GM18511 (cell line): ENCODE data around the gene SPON2.

Experiments used
- ATAC-seq: cut with Tn5 transposase; IDR thresholded peaks from one replicate; pipeline ENCODE4 v1.9.1; 2021; ENCODE audit warnings: mild to moderate bottlenecking, moderate library complexity; ENCODE audit not compliant: unreplicated experiment

Gene SPON2

GRCh38 chr4:1208970-1209704 lies 36.8 kb upstream of the SPON2 start:
- ATAC-seq, result no peak

- ATAC-seq, result no peak
Measured at GRCh38 chr4:1208266-1208961, 36.0 kb upstream of the SPON2 start.

GRCh38 chr4:1207603-1208265 lies 35.4 kb upstream of the SPON2 start:
- no peak for ATAC-seq

- no peak for ATAC-seq
Measured at GRCh38 chr4:1207157-1207470, 34.7 kb upstream of the SPON2 start.

- ATAC-seq, result no peak
Measured at GRCh38 chr4:1206299-1207156, 34.1 kb upstream of the SPON2 start.

GRCh38 chr4:1205586-1206298 lies 33.4 kb upstream of the SPON2 start:
- no peak for ATAC-seq

- ATAC-seq, result no peak
Measured at GRCh38 chr4:1204828-1205585, 32.6 kb upstream of the SPON2 start.

- no peak for ATAC-seq
Measured at GRCh38 chr4:1204286-1204827, 32.0 kb upstream of the SPON2 start.

- ATAC-seq, result no peak
Measured at GRCh38 chr4:1203026-1203616, 30.7 kb upstream of the SPON2 start.

- no peak for ATAC-seq
Measured at GRCh38 chr4:1202526-1203011, 30.2 kb upstream of the SPON2 start.

- peak; percentile 27 for ATAC-seq
Measured at GRCh38 chr4:1201851-1202525, 29.6 kb upstream of the SPON2 start.

- ATAC-seq, result peak; percentile 12
Measured at GRCh38 chr4:1200425-1201035, 28.1 kb upstream of the SPON2 start.

GRCh38 chr4:1199556-1200331 lies 27.4 kb upstream of the SPON2 start:
- no peak for ATAC-seq

- no peak for ATAC-seq
Measured at GRCh38 chr4:1198098-1198844, 25.9 kb upstream of the SPON2 start.

- ATAC-seq, result no peak
Measured at GRCh38 chr4:1196421-1197183, 24.2 kb upstream of the SPON2 start.

GRCh38 chr4:1195891-1196401 lies 23.6 kb upstream of the SPON2 start:
- no peak for ATAC-seq
